Suprapubic skin (tissue), 4 donors: ENCODE results near the gene IQGAP3.

Experiments
- POLR2A ChIP-seq, 2 donors: fragments of 450-650 bp; IDR thresholded peaks; one replicate each; pipeline ENCODE4 v1.6.1; 2017; ENCODE audit warnings: antibody characterized with exemption in 2 of 2, mild to moderate bottlenecking in 2 of 2, moderate library complexity in 2 of 2
- POLR2AphosphoS5 ChIP-seq, 3 donors: sonication (generic); formaldehyde crosslinking; IDR thresholded peaks; one replicate each; pipeline ENCODE4 v1.6.1; 2017; ENCODE audit warnings: antibody characterized with exemption in 3 of 3
- TF ChIP-seq, protein P1 (sequence below), 2 donors: fragments of 200-600 bp in 1 of 2; fragments of 450-650 bp in 1 of 2; sonication (generic) in 1 of 2; IDR thresholded peaks; one replicate each; pipeline ENCODE4 v1.5.1; 2016 to 2019; ENCODE audit warnings: antibody characterized with exemption in 2 of 2, mild to moderate bottlenecking in 1 of 2, moderate library complexity in 1 of 2

DNA sequence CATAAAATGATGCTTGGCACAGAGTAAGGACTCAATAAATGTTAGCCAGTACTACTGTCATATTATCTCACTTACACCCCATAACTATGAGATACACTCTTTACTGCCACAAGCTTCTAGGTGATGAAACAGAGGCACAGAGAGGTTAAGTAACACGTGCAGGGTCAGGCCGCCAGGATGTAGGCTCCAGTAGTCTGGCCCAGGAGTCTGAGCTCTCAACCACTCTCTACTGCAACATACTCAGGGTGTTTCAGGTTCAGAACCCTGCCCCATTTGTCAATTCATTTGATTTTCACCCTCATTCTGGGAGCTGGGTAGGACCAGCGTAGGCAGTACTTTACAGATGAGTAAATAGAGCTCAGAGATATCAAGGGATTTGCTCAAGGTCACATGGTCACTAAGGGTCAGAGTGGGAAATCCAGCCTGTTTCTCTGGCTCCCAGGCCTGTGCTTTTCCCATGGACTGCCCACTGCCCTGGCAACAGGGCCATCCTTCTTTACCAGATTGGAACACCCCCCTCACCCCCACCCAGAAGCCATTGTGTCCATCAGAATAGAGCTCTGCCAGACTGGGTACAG lies 21.2 kb downstream of the IQGAP3 start:
- TF ChIP-seq, protein P1, sequence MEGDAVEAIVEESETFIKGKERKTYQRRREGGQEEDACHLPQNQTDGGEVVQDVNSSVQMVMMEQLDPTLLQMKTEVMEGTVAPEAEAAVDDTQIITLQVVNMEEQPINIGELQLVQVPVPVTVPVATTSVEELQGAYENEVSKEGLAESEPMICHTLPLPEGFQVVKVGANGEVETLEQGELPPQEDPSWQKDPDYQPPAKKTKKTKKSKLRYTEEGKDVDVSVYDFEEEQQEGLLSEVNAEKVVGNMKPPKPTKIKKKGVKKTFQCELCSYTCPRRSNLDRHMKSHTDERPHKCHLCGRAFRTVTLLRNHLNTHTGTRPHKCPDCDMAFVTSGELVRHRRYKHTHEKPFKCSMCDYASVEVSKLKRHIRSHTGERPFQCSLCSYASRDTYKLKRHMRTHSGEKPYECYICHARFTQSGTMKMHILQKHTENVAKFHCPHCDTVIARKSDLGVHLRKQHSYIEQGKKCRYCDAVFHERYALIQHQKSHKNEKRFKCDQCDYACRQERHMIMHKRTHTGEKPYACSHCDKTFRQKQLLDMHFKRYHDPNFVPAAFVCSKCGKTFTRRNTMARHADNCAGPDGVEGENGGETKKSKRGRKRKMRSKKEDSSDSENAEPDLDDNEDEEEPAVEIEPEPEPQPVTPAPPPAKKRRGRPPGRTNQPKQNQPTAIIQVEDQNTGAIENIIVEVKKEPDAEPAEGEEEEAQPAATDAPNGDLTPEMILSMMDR (IDR thresholded peaks at IDR 0.05), result no peak
- TF ChIP-seq POLR2A (IDR thresholded peaks at IDR 0.05) (no peak), POLR2AphosphoS5 (IDR thresholded peaks at IDR 0.05) (no peak)
